ENCODE data around the gene CLASRP.

DNA sequence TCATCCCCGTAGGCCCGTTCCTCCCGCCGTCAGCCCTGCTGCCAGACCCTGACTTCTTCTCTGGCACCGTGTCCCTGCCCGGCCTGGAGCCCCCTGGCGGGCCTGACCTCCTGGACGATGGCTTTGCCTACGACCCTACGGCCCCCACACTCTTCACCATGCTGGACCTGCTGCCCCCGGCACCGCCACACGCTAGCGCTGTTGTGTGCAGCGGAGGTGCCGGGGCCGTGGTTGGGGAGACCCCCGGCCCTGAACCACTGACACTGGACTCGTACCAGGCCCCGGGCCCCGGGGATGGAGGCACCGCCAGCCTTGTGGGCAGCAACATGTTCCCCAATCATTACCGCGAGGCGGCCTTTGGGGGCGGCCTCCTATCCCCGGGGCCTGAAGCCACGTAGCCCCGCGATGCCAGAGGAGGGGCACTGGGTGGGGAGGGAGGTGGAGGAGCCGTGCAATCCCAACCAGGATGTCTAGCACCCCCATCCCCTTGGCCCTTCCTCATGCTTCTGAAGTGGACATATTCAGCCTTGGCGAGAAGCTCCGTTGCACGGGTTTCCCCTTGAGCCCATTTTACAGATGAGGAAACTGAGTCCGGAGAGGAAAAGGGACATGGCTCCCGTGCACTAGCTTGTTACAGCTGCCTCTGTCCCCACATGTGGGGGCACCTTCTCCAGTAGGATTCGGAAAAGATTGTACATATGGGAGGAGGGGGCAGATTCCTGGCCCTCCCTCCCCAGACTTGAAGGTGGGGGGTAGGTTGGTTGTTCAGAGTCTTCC, 1.3 kb upstream of the CLASRP start:
- TF ChIP-seq, protein P1, sequence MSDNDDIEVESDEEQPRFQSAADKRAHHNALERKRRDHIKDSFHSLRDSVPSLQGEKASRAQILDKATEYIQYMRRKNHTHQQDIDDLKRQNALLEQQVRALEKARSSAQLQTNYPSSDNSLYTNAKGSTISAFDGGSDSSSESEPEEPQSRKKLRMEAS (IDR thresholded peaks at IDR 0.05): no peak
- TF ChIP-seq SIN3A (IDR thresholded peaks at IDR 0.05; ENCODE audit: low read depth): no peak
- no peak for TF ChIP-seq ZFX (IDR thresholded peaks at IDR 0.05)
- TF ChIP-seq, protein P2, sequence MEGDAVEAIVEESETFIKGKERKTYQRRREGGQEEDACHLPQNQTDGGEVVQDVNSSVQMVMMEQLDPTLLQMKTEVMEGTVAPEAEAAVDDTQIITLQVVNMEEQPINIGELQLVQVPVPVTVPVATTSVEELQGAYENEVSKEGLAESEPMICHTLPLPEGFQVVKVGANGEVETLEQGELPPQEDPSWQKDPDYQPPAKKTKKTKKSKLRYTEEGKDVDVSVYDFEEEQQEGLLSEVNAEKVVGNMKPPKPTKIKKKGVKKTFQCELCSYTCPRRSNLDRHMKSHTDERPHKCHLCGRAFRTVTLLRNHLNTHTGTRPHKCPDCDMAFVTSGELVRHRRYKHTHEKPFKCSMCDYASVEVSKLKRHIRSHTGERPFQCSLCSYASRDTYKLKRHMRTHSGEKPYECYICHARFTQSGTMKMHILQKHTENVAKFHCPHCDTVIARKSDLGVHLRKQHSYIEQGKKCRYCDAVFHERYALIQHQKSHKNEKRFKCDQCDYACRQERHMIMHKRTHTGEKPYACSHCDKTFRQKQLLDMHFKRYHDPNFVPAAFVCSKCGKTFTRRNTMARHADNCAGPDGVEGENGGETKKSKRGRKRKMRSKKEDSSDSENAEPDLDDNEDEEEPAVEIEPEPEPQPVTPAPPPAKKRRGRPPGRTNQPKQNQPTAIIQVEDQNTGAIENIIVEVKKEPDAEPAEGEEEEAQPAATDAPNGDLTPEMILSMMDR (IDR thresholded peaks at IDR 0.05 in 2 of 3, conservative IDR thresholded peaks at IDR 0.05 in 1 of 3; ENCODE audit: borderline replicate concordance in 1 of 3, insufficient read depth in 1 of 3, low read depth in 2 of 3, low read length in 2 of 3): no peak
- TF ChIP-seq, protein P3, sequence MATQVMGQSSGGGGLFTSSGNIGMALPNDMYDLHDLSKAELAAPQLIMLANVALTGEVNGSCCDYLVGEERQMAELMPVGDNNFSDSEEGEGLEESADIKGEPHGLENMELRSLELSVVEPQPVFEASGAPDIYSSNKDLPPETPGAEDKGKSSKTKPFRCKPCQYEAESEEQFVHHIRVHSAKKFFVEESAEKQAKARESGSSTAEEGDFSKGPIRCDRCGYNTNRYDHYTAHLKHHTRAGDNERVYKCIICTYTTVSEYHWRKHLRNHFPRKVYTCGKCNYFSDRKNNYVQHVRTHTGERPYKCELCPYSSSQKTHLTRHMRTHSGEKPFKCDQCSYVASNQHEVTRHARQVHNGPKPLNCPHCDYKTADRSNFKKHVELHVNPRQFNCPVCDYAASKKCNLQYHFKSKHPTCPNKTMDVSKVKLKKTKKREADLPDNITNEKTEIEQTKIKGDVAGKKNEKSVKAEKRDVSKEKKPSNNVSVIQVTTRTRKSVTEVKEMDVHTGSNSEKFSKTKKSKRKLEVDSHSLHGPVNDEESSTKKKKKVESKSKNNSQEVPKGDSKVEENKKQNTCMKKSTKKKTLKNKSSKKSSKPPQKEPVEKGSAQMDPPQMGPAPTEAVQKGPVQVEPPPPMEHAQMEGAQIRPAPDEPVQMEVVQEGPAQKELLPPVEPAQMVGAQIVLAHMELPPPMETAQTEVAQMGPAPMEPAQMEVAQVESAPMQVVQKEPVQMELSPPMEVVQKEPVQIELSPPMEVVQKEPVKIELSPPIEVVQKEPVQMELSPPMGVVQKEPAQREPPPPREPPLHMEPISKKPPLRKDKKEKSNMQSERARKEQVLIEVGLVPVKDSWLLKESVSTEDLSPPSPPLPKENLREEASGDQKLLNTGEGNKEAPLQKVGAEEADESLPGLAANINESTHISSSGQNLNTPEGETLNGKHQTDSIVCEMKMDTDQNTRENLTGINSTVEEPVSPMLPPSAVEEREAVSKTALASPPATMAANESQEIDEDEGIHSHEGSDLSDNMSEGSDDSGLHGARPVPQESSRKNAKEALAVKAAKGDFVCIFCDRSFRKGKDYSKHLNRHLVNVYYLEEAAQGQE (IDR thresholded peaks at IDR 0.05; ENCODE audit: low read depth): no peak
- no peak for TF ChIP-seq TCF7L2 (IDR thresholded peaks at IDR 0.05; ENCODE audit: borderline replicate concordance, extremely low read depth, insufficient read depth, insufficient read length)
- TF ChIP-seq POLR2A (IDR thresholded peaks at IDR 0.05; ENCODE audit: borderline replicate concordance, extremely low read depth, insufficient read depth, insufficient read length): no peak
- TF ChIP-seq, protein P4, sequence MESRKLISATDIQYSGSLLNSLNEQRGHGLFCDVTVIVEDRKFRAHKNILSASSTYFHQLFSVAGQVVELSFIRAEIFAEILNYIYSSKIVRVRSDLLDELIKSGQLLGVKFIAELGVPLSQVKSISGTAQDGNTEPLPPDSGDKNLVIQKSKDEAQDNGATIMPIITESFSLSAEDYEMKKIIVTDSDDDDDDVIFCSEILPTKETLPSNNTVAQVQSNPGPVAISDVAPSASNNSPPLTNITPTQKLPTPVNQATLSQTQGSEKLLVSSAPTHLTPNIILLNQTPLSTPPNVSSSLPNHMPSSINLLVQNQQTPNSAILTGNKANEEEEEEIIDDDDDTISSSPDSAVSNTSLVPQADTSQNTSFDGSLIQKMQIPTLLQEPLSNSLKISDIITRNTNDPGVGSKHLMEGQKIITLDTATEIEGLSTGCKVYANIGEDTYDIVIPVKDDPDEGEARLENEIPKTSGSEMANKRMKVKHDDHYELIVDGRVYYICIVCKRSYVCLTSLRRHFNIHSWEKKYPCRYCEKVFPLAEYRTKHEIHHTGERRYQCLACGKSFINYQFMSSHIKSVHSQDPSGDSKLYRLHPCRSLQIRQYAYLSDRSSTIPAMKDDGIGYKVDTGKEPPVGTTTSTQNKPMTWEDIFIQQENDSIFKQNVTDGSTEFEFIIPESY (IDR thresholded peaks at IDR 0.05; ENCODE audit: extremely low read depth, insufficient replicate concordance, low read length): no peak
- TF ChIP-seq JUND (IDR thresholded peaks at IDR 0.05): no peak

Data from HCT116 (cell line).